ENCODE data around the gene CHST12.
A peak's percentile ranks its signal among the peaks of the same experiment; 100 is the strongest.

The CHST12 gene

DNA sequence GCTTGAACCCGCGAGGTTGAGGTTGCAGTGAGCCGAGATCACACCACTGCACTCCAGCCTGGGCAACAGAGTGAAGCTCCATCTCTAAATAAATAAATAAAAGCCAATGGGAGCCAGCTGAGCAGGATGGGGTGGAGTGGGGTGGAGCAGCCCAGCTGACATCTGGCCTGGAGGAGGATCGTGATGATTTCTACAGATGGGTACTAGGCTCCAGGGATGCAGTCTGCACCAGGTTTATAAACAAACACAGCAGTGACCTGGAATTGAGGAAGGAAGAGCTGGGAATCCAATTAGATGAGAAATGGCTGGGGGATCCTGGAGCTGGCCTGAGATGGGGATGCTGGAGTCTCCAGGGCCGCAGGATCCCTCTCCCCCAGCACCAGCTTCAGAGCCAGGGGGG is 80.1 kb downstream of the CHST12 start:
- DNase-seq, result peak in 1 of 3 experiments; percentile 11

GRCh38 chr7:2484868-2485267 is 81.5 kb downstream of the CHST12 start:
- no peak for DNase-seq

DNA sequence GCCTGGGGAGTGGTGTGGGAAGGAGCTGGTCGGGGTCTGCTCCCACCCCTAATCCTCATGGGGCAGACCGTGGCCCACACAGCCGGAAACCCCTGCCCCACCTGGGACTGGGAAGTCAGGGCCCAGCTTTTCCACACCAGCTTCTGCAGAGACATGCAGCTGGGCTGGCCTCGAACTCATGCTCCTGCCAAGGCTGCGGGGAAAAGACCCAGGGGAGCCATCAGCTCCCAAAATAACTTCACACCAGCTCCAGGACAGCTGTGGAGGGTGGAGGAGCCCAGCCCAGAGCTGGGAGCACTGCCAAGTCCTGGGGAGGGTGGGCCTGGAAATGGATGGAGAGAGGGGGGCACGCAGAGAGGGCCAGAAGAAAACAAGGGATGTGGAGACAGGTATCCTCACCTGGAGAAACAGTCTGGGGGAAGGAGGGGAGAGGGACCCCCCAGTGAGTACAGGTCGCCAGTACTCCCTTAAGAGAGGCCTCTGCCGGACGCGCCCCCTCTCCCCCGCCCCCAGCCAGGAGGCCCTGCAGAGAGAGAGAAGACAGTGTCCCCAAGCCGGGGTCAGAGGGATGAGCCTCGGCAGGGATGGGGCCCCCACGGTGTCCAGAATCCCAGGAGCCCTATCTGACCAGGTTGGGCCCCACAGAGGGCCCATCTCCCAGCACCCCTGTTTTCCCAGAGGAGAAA is 84.3 kb downstream of the CHST12 start:
- DNase-seq, result no peak

DNA sequence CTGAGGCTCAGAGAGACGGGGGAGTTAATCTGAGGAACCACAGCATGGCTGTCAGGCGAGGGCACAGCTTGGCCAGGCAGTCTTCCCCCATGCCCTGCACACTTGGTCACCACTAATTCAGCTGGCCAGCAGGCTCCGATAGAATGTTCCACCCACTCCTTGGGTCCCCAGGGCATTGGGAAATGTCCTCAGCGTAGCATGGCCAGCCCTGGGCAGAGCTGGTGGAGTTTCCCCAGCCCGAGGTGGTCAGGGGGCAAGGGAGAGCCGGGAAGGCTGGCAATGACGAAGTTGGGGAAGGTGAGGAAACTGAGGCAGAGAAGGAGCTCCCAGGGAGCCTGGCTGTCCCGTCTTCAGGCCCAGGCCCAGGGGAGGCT is 84.8 kb downstream of the CHST12 start:
- DNase-seq, result no peak

DNA sequence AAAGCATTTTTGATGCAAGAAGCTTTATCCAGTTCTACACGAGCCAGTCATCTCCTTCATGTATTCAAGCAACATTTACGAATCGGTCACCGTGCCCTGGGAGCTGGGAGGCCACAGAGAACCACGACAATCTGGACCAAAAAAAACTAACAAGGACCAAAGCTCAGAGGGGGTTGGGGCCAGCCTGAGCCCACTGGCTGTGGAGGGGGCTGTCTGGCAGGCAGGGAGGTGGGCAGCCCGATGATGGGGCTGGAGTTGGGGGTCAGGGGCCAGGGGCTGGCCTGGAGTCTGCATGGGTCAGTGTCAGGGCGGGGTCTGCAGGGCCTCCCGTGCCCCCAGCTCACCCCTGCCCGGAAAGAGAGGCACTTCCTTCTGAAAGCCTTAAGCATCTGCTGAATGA is 85.3 kb downstream of the CHST12 start:
- DNase-seq, result no peak

GRCh38 chr7:2490181-2490651 is 86.8 kb downstream of the CHST12 start:
- DNase-seq, result no peak

GRCh38 chr7:2492038-2492437 is 88.6 kb downstream of the CHST12 start:
- DNase-seq, result no peak

- no peak for DNase-seq
Measured at GRCh38 chr7:2493205-2494164, 90.1 kb downstream of the CHST12 start.

- DNase-seq, result no peak
Measured at GRCh38 chr7:2494191-2495130, 91.0 kb downstream of the CHST12 start.

GRCh38 chr7:2495418-2496299 is 92.2 kb downstream of the CHST12 start:
- peak in 2 of 3 experiments; percentile 61 to 82 for DNase-seq

GRCh38 chr7:2496375-2496774 is 93.0 kb downstream of the CHST12 start:
- no peak for DNase-seq

- no peak for DNase-seq
Measured at GRCh38 chr7:2497065-2497464, 93.7 kb downstream of the CHST12 start.

DNA sequence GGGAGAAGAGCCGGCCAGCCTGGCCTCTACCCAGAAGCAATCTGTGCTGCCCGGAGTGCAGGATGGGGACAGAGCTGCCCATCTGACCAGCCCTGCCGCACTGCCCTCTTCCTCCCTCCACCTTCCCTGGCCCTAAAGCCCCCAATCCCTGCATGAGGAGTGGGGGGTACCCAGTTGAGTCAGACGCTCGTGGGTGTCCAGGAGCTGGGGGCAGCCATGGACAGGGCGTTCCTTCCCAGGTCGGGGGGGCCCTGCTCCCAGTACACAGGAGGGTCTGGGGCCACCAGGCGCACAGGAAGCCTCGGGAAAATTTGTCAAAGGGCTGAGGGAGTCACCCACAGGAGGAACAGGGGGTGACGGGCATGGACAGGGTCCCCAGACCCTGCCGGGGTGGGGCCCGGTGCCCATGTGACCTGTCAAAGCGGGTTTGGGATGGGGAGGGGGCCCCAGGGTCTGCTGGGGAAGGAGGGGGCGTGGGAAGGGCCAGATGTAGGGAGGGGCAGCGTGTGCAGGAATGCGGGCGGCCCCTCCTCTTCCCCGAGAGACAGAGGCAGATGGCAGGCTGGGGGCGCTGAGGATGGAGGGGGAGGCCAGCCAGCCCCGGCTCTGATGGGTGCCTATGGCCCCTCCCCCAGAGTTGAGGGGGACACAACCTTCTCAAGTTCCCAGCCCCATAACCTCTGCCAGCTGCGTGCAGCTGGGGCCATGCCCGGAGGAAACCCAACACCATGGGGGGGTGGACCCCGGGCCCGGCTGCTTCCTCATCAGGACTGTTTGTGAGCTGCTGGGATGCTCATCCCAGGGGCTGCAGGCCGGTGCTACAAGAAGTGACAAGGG is 94.3 kb downstream of the CHST12 start:
- DNase-seq, result no peak
